Vagina (tissue), 2 donors: ENCODE data around the gene ENTPD8. TPM values are rescaled to one million over a fixed set of nuclear protein-coding genes. Genes with fewer than 3 reads are reported as not detected.

Experiments
- DNase-seq, 2 donors: peaks; one replicate each; pipeline ENCODE4 v3.0.0-alpha.2; 2017; ENCODE audit errors: extremely low spot score in 2 of 2
- H3K27ac ChIP-seq: fragments of 200-600 bp; sonication (generic); one replicate; pipeline ENCODE4 v1.5.1; 2019
- H3K27me3 ChIP-seq: fragments of 200-600 bp; sonication (generic); one replicate; pipeline ENCODE4 v1.5.1; 2019
- H3K36me3 ChIP-seq, 2 donors: fragments of 200-600 bp; sonication (generic); one replicate each; pipeline ENCODE4 v1.5.1; 2017 to 2019
- H3K4me1 ChIP-seq: fragments of 200-600 bp; sonication (generic); one replicate; pipeline ENCODE4 v1.5.1; 2019
- H3K4me3 ChIP-seq, 2 donors: fragments of 200-600 bp; sonication (generic); 1 replicate in 1 of 2; 2 replicates in 1 of 2; pipeline ENCODE4 v1.5.1; 2016 to 2019
- H3K9me3 ChIP-seq: fragments of 200-600 bp; sonication (generic); one replicate; pipeline ENCODE4 v1.5.1; 2019
- POLR2A ChIP-seq, 2 donors: fragments of 450-650 bp; IDR thresholded peaks; one replicate each; pipeline ENCODE4 v1.6.1; 2017; ENCODE audit warnings: antibody characterized with exemption in 2 of 2, mild to moderate bottlenecking in 2 of 2, moderate library complexity in 2 of 2
- POLR2AphosphoS5 ChIP-seq, 2 donors: sonication (generic); formaldehyde crosslinking; IDR thresholded peaks; one replicate each; pipeline ENCODE4 v1.9.0; 2017; ENCODE audit warnings: antibody characterized with exemption in 2 of 2, mild to moderate bottlenecking in 2 of 2, low read depth in 1 of 2; ENCODE audit not compliant: insufficient read depth in 1 of 2
- intact Hi-C: fragments of 100-400 bp; cut with DNase I; formaldehyde crosslinking; loops from one replicate; pipeline ENCODE4 v1.15.1; 2023
- total RNA-seq: library from RNA; depleted of rRNA; stranded (reverse); fragments of >200 nt; gene quantifications from one replicate; pipeline ENCODE4 v1.2.3, GENCODE V29; 2016
- TF ChIP-seq, protein P1 (sequence below), 3 experiments: fragments of 450-650 bp in 2 of 3; fragments of 200-600 bp in 1 of 3; sonication (generic) in 1 of 3; IDR thresholded peaks; one replicate each; pipeline ENCODE4 v1.5.1; 2017 to 2019; ENCODE audit warnings: antibody characterized with exemption in 3 of 3, mild to moderate bottlenecking in 2 of 3, moderate library complexity in 2 of 3

Gene ENTPD8
- total RNA-seq, 1 donor from 2014 or later = not detected

DNA sequence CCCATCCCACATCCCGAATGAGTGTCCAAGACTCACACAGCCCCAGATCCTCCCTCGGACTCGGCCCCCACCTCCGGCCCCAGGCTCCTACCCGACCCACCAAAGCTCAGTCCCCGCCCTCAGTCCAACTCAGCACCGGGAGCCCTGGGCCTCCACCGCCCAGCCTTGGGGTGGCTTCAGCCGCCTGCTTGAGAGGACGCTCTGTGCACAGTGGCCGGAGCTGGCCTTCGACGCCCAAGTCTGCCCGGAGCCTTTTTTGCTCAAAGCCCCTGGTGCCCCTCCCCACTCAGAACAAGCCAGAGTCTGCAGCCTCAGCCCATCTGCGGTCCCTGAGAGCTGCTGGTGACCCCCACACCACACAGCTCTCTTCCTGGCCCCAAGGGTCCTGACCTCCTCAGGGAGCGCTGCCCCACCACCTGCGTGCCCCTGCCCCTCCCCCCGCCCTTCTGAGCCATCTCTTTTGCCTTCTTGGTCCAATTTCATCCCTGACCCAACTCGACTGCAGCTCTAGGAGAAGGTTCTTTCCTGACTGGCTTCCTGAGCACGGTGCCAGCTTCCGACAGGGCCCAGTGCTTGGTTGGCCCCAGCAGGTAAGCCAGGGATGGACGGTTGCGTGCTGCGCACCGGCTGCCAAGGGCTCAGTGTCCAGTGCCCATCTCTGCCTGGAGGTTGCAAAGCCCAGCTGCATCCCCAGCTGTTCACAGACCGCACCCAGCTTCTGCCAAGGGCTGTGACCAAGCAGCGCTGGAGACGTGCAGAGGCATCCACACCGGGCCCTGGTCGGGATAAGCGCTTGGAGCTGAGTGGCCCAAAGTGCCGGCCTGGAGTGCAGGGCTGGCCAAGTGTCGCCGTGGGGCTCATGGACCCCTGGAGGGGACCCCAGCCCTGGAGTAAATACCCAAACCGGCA is 45.6 kb upstream of the ENTPD8 start:
- peaks cover 8% of the 10 kb centered on the region for H3K4me1 ChIP-seq
- no peak overlapping the region for H3K4me3 ChIP-seq
- DNase-seq = no peak
- H3K27me3 ChIP-seq = no peaks in the 10 kb centered on the region
- intact Hi-C loops = no loop called here
- H3K27ac ChIP-seq = no peak overlapping the region
- no peaks in the 10 kb centered on the region for H3K9me3 ChIP-seq
- TF ChIP-seq POLR2AphosphoS5 (IDR thresholded peaks at IDR 0.05; ENCODE audit: insufficient read depth in 1 of 2, low read depth in 1 of 2) (no peak), POLR2A (IDR thresholded peaks at IDR 0.05) (no peak)
- TF ChIP-seq, protein P1, sequence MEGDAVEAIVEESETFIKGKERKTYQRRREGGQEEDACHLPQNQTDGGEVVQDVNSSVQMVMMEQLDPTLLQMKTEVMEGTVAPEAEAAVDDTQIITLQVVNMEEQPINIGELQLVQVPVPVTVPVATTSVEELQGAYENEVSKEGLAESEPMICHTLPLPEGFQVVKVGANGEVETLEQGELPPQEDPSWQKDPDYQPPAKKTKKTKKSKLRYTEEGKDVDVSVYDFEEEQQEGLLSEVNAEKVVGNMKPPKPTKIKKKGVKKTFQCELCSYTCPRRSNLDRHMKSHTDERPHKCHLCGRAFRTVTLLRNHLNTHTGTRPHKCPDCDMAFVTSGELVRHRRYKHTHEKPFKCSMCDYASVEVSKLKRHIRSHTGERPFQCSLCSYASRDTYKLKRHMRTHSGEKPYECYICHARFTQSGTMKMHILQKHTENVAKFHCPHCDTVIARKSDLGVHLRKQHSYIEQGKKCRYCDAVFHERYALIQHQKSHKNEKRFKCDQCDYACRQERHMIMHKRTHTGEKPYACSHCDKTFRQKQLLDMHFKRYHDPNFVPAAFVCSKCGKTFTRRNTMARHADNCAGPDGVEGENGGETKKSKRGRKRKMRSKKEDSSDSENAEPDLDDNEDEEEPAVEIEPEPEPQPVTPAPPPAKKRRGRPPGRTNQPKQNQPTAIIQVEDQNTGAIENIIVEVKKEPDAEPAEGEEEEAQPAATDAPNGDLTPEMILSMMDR (IDR thresholded peaks at IDR 0.05) = no peak
- H3K36me3 ChIP-seq = no peaks in the 10 kb centered on the region

DNA sequence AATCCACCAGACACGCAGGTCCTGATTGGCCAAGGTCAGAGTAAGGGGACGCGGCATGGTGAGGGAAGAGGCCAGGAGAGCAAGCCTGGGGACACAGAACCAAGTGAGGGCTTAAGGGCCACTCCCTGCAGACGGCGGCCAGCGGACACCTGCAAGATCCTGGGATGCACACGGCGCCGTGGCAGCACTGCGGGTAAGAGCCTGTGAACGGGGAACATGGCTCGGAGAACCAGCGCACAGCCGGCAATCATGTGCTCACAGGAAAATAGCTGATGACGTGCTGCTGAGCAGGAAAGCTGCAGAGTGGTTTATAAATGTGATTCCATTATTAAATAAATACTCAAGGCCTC is 45.0 kb upstream of the ENTPD8 start:
- TF ChIP-seq, protein P1 (IDR thresholded peaks at IDR 0.05) = no peak
- TF ChIP-seq POLR2A (IDR thresholded peaks at IDR 0.05) (no peak), POLR2AphosphoS5 (IDR thresholded peaks at IDR 0.05; ENCODE audit: insufficient read depth in 1 of 2, low read depth in 1 of 2) (no peak)
- Histone ChIP-seq H3K36me3 (no peaks in the 10 kb centered on the region), H3K9me3 (no peaks in the 10 kb centered on the region), H3K4me1 (peaks cover 10% of the 10 kb centered on the region), H3K4me3 (no peak overlapping the region), H3K27me3 (no peaks in the 10 kb centered on the region), H3K27ac (no peak overlapping the region)
- intact Hi-C loops = no loop called here
- DNase-seq = no peak

DNA sequence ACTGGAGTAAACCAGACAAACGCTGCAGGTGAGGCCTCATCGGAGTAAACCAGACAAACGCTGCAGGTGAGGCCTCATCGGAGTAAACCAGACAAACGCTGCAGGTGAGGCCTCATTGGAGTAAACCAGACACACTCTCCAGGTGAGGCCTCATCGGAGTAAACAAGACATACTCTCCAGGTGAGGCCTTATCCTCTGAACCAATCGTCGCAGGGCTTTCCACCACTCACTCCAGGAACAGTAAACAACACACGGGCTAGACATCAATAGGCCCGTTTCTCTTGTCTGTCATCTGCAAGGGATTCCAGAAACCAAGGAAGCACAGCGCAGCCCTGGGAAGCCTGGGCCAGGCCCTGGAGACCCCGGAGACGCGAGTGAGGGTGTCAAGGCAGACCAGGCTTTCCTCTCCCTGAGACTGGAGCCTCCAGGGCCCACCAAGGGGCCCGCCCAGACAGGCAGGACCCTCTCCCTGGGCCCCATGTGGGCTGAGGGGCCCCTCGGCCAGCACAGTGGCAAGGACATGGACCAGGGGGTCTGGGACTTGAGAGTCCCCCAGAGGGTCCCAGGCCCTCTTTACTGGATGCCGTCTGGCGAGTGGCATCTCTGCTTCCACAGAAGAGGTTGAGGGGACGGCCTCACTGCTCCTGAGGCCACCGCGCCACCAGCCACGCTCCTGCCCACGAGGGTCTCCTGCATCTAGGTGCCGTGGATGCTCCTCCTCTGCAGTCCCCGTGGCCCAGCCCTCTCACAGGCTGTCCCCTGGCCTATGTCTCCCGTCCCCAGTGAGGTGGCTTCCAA is 44.4 kb upstream of the ENTPD8 start:
- Histone ChIP-seq H3K27me3 (no peaks in the 10 kb centered on the region), H3K4me3 (no peak overlapping the region), H3K27ac (no peak overlapping the region), H3K9me3 (no peaks in the 10 kb centered on the region), H3K4me1 (peaks cover 10% of the 10 kb centered on the region), H3K36me3 (no peaks in the 10 kb centered on the region)
- no peak for TF ChIP-seq POLR2AphosphoS5 (IDR thresholded peaks at IDR 0.05; ENCODE audit: insufficient read depth in 1 of 2, low read depth in 1 of 2)
- TF ChIP-seq POLR2A (IDR thresholded peaks at IDR 0.05) = no peak
- TF ChIP-seq, protein P1 (IDR thresholded peaks at IDR 0.05) = no peak
- DNase-seq = no peak
- intact Hi-C loops = no loop called here

DNA sequence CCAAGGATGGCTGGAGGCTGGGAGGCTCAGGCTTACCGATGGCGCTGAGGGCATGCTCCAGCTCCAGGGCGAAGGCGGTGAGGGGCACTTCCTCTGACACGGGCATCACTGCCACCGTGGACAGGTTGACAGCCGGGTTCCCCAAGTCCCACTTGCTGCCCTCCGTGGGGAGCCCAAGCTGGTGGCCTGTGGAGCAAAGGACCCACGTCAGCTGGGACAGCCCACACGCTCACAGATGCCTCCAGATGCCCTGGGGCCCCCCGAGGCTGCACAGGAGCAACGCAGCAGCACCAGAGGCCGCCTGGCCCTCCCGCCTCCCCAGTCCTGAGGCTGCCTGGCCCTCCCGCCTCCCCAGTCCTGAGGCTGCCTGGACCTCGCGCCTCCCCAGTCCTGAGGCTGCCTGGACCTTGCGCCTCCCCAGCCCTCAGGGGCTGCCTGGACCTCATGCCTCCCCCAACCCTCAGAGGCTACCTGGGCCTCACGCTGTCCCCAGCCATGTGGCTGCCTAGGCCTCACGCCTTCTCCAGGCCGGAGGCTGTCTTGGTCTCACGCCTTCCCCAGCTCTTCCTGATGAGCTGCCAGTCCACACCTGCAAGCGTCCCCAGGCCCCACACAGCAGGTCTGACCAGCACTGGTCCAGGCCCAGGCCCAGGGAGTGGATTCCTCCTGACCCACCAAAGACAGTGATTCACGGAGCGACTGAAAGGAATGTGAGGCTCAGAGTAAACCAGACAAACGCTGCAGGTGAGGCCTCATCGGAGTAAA is 43.6 kb upstream of the ENTPD8 start:
- peaks cover 10% of the 10 kb centered on the region for H3K4me1 ChIP-seq
- intact Hi-C loops = no loop called here
- no peaks in the 10 kb centered on the region for H3K27me3 ChIP-seq
- no peak overlapping the region for H3K27ac ChIP-seq
- H3K36me3 ChIP-seq = no peaks in the 10 kb centered on the region
- H3K9me3 ChIP-seq = no peaks in the 10 kb centered on the region
- DNase-seq = no peak
- no peak overlapping the region for H3K4me3 ChIP-seq
- TF ChIP-seq, protein P1 (IDR thresholded peaks at IDR 0.05) = no peak
- TF ChIP-seq POLR2A (IDR thresholded peaks at IDR 0.05) (no peak), POLR2AphosphoS5 (IDR thresholded peaks at IDR 0.05; ENCODE audit: insufficient read depth in 1 of 2, low read depth in 1 of 2) (no peak)
